Right hindlimb (tissue), 1 donor: ENCODE results near the gene COBL.
A peak's percentile ranks its signal among the peaks of the same experiment; 100 is the strongest.

Source experiments
- DNase-seq: peaks from one replicate; pipeline ENCODE4 v3.0.0-alpha.2; 2018

The COBL gene

GRCh38 chr7:51325908-51326307 is 9.3 kb upstream of the COBL start:
- DNase-seq = no peak

- DNase-seq = no peak
Measured at GRCh38 chr7:51325261-51325676, 8.7 kb upstream of the COBL start.

- DNase-seq = no peak
Measured at GRCh38 chr7:51324206-51324898, 7.7 kb upstream of the COBL start.

GRCh38 chr7:51321961-51322515 is 5.4 kb upstream of the COBL start:
- DNase-seq = no peak

- DNase-seq = no peak
Measured at GRCh38 chr7:51318886-51319579, 2.4 kb upstream of the COBL start.

GRCh38 chr7:51318001-51318400 is 1.4 kb upstream of the COBL start:
- DNase-seq = no peak

GRCh38 chr7:51317582-51317910 is 937 bp upstream of the COBL start:
- no peak for DNase-seq

GRCh38 chr7:51316262-51316665 is 345 bp downstream of the COBL start:
- DNase-seq = peak; percentile 34

- DNase-seq = peak; percentile 36
Measured at GRCh38 chr7:51315393-51316261, 982 bp downstream of the COBL start.

- DNase-seq = no peak
Measured at GRCh38 chr7:51314726-51315125, 1.9 kb downstream of the COBL start.

GRCh38 chr7:51313738-51314425 is 2.7 kb downstream of the COBL start:
- no peak for DNase-seq

GRCh38 chr7:51312951-51313737 is 3.5 kb downstream of the COBL start:
- no peak for DNase-seq

- no peak for DNase-seq
Measured at GRCh38 chr7:51311166-51311565, 5.4 kb downstream of the COBL start.

- DNase-seq = no peak
Measured at GRCh38 chr7:51310131-51310583, 6.5 kb downstream of the COBL start.

- DNase-seq = no peak
Measured at GRCh38 chr7:51309361-51310130, 7.1 kb downstream of the COBL start.

- DNase-seq = no peak
Measured at GRCh38 chr7:51308696-51309095, 7.9 kb downstream of the COBL start.

GRCh38 chr7:51308265-51308664 is 8.3 kb downstream of the COBL start:
- DNase-seq = no peak

GRCh38 chr7:51307651-51308210 is 8.9 kb downstream of the COBL start:
- no peak for DNase-seq

GRCh38 chr7:51306761-51307160 is 9.8 kb downstream of the COBL start:
- no peak for DNase-seq

- DNase-seq = no peak
Measured at GRCh38 chr7:51304729-51305128, 11.9 kb downstream of the COBL start.

- DNase-seq = no peak
Measured at GRCh38 chr7:51303142-51303525, 13.5 kb downstream of the COBL start.
